HCT116 (cell line): Measurements from ENCODE around the gene ITGA7. TPM values are rescaled to one million over a fixed set of nuclear protein-coding genes. Genes with fewer than 3 reads are reported as not detected.

Experiments
- ATAC-seq: fragments of 200-7000 bp; cut with Tn5 transposase; 2 replicates; pipeline ENCODE4 v1.9.1; 2020; ENCODE audit warnings: mild to moderate bottlenecking, moderate library complexity
- BruUV-seq: library from RNA; stranded (reverse); fragments of 400-500 nt; replicated peaks from 2 replicates; lab custom pipeline; 2021; lab: Mats Ljungman, UMichigan
- CTCF ChIA-PET: fragments of 300-600 bp; sonication (Branson Sonifier 250); formaldehyde crosslinking; loops from one replicate; lab custom pipeline; 2021; ENCODE audit warnings: antibody characterized with exemption; lab: Charles Lee
- POLR2A ChIA-PET: fragments of 300-600, 350-600 bp; sonication (Branson Sonifier 250); formaldehyde crosslinking; loops from one replicate; lab custom pipeline; 2021; ENCODE audit warnings: antibody characterized with exemption; lab: Charles Lee
- RAD21 ChIA-PET, 2 experiments: fragments of 300-600 bp; sonication (Branson Sonifier 250); formaldehyde crosslinking; loops; one replicate each; lab custom pipeline; 2023; ENCODE audit warnings: low total read pairs in 2 of 2; ENCODE audit not compliant: uncharacterized antibody in 2 of 2, unreplicated experiment in 2 of 2, low non-redundant PET in 1 of 2; lab: Charles Lee
- DNase-seq: peaks from one replicate; pipeline ENCODE4 v3.0.0-alpha.2; 2010; ENCODE audit warnings: low read depth, low spot score
- H2AFZ ChIP-seq: fragments of 200-600 bp; shearing (Covaris generic), sonication (generic); 2 replicates; pipeline ENCODE4 v1.6.1; 2017; ENCODE audit warnings: low read depth, mixed run types, mixed read lengths, antibody characterized with exemption, low read length; ENCODE audit not compliant: poor library complexity, severe bottlenecking
- H3K27ac ChIP-seq: 2 replicates; pipeline ENCODE4 v1.5.1; 2012; ENCODE audit warnings: low read depth, low read length
- H3K27me3 ChIP-seq: fragments of 200-600 bp; sonication (generic); 2 replicates; pipeline ENCODE4 v1.6.1; 2016; ENCODE audit warnings: mixed run types, low read length, mixed read lengths; ENCODE audit not compliant: insufficient read depth
- H3K36me3 ChIP-seq, 2 experiments: fragments of 200-500 bp in 1 of 2; fragments of 200-600 bp in 1 of 2; sonication (Bioruptor generic) in 1 of 2; sonication (generic) in 1 of 2; 2 replicates each; pipeline versions ENCODE4 v1.5.1 to v1.6.1; 2014 to 2016; ENCODE audit warnings: low read length in 2 of 2, inconsistent platforms in 1 of 2, mixed read lengths in 1 of 2, mixed run types in 1 of 2; ENCODE audit not compliant: insufficient read depth in 2 of 2, control insufficient read depth in 1 of 2
- H3K4me1 ChIP-seq, 2 experiments: fragments of 200-600 bp in 1 of 2; sonication (generic) in 1 of 2; 2 replicates each; pipeline versions ENCODE4 v1.5.1 to v1.6.1; 2012 to 2017; ENCODE audit warnings: low read length in 2 of 2, inconsistent platforms in 1 of 2, mild to moderate bottlenecking in 1 of 2, mixed read lengths in 1 of 2, mixed run types in 1 of 2, moderate library complexity in 1 of 2; ENCODE audit not compliant: insufficient read depth in 2 of 2, control insufficient read depth in 1 of 2
- H3K4me2 ChIP-seq: fragments of 200-600 bp; sonication (generic); 2 replicates; pipeline ENCODE4 v1.6.1; 2017; ENCODE audit warnings: mixed run types, low read length, mixed read lengths
- H3K4me3 ChIP-seq, 2 experiments: fragments of 200-600 bp in 1 of 2; sonication (generic) in 1 of 2; replicated peaks in 1 of 2; 2 replicates each; pipeline ENCODE4 v1.5.1; 2011 to 2016; ENCODE audit warnings: low read length in 2 of 2, control low read depth in 1 of 2, low read depth in 1 of 2, mild to moderate bottlenecking in 1 of 2, mixed read lengths in 1 of 2, mixed run types in 1 of 2
- H3K79me2 ChIP-seq: fragments of 200-600 bp; sonication (generic); 2 replicates; pipeline ENCODE4 v1.6.1; 2017; ENCODE audit warnings: mild to moderate bottlenecking, mixed run types, low read length, moderate library complexity, mixed read lengths; ENCODE audit not compliant: insufficient read depth
- H3K9ac ChIP-seq: fragments of 200-600 bp; sonication (generic); 2 replicates; pipeline ENCODE4 v1.6.1; 2016; ENCODE audit warnings: low read length, mixed read lengths
- H3K9me2 ChIP-seq: fragments of 200-600 bp; sonication (generic), shearing (Covaris generic); 2 replicates; pipeline ENCODE4 v1.6.1; 2017; ENCODE audit warnings: mixed run types, mild to moderate bottlenecking, moderate library complexity; ENCODE audit not compliant: insufficient read depth
- H3K9me3 ChIP-seq, 2 experiments: fragments of 200-500 bp in 1 of 2; fragments of 200-600 bp in 1 of 2; sonication (Bioruptor generic) in 1 of 2; sonication (generic) in 1 of 2; 2 replicates each; pipeline ENCODE4 v1.6.1; 2014 to 2017; ENCODE audit warnings: low read length in 2 of 2, mixed read lengths in 2 of 2, inconsistent platforms in 1 of 2, low read depth in 1 of 2, mild to moderate bottlenecking in 1 of 2, mixed run types in 1 of 2, moderate library complexity in 1 of 2; ENCODE audit not compliant: control insufficient read depth in 1 of 2, insufficient read depth in 1 of 2
- H4K20me1 ChIP-seq: fragments of 200-600 bp; sonication (generic), shearing (Covaris generic); 2 replicates; pipeline ENCODE4 v1.6.1; 2017; ENCODE audit warnings: mixed run types, mild to moderate bottlenecking, moderate library complexity; ENCODE audit not compliant: insufficient read depth
- CBX3 ChIP-seq: IDR thresholded peaks from 2 replicates; pipeline ENCODE4 v1.6.1; 2012; ENCODE audit warnings: low read depth
- CEBPB ChIP-seq: IDR thresholded peaks from 2 replicates; pipeline ENCODE4 v1.6.1; 2012; ENCODE audit warnings: low read depth
- ELF1 ChIP-seq: IDR thresholded peaks from 2 replicates; pipeline ENCODE4 v1.6.1; 2012; ENCODE audit warnings: low read depth, borderline replicate concordance
- EZH2 ChIP-seq: fragments of 200-600 bp; sonication (generic); IDR thresholded peaks from 2 replicates; pipeline ENCODE4 v1.6.1; 2017; ENCODE audit warnings: antibody characterized with exemption, mixed run types
- FOSL1 ChIP-seq: IDR thresholded peaks from 2 replicates; pipeline ENCODE4 v1.6.1; 2012; ENCODE audit warnings: low read depth
- POLR2AphosphoS5 ChIP-seq: IDR thresholded peaks from 2 replicates; pipeline ENCODE4 v1.6.1; 2011; ENCODE audit warnings: mild to moderate bottlenecking, low read depth, low read length, moderate library complexity
- RAD21 ChIP-seq: IDR thresholded peaks from 2 replicates; pipeline ENCODE4 v1.6.1; 2012; ENCODE audit warnings: low read depth, mild to moderate bottlenecking
- SIN3A ChIP-seq: IDR thresholded peaks from 2 replicates; pipeline ENCODE4 v1.6.1; 2012; ENCODE audit warnings: low read depth
- SP1 ChIP-seq: IDR thresholded peaks from 2 replicates; pipeline ENCODE4 v1.6.1; 2012; ENCODE audit warnings: low read depth
- SRF ChIP-seq: IDR thresholded peaks from 2 replicates; pipeline ENCODE4 v1.6.1; 2012; ENCODE audit warnings: low read depth
- TCF7L2 ChIP-seq: IDR thresholded peaks from 2 replicates; pipeline ENCODE4 v1.7.0; 2011; ENCODE audit warnings: borderline replicate concordance, inconsistent platforms; ENCODE audit not compliant: insufficient read depth, insufficient read length; ENCODE audit errors: extremely low read depth
- YY1 ChIP-seq: IDR thresholded peaks from 2 replicates; pipeline ENCODE4 v1.6.1; 2011; ENCODE audit warnings: low read length, low read depth, moderate library complexity, mild to moderate bottlenecking; ENCODE audit not compliant: insufficient replicate concordance; ENCODE audit errors: extremely low read depth
- intact Hi-C: fragments of 100-400 bp; cut with micrococcal nuclease; formaldehyde crosslinking; loops from 2 replicates; pipeline ENCODE4 v1.10.0; 2022
- total RNA-seq: library from RNA; stranded (reverse); gene quantifications from one replicate; pipeline ENCODE4 v1.2.1, GENCODE V29; 2021; ENCODE audit not compliant: unreplicated experiment
- TF ChIP-seq, protein P1 (sequence below): IDR thresholded peaks from 2 replicates; pipeline ENCODE4 v1.6.1; 2012
- TF ChIP-seq, protein P2 (sequence below): IDR thresholded peaks from 2 replicates; pipeline ENCODE4 v1.6.1; 2012

Gene ITGA7
- total RNA-seq, 1 experiment from 2014 or later: 17.8 TPM

- peak overlapping the region; percentile 93 for H3K4me2 ChIP-seq
- DNase-seq (no peak), ATAC-seq (peak; percentile 36)
These were observed 25.5 kb downstream of the ITGA7 start for GRCh38 chr12:55682087-55682796.

DNA sequence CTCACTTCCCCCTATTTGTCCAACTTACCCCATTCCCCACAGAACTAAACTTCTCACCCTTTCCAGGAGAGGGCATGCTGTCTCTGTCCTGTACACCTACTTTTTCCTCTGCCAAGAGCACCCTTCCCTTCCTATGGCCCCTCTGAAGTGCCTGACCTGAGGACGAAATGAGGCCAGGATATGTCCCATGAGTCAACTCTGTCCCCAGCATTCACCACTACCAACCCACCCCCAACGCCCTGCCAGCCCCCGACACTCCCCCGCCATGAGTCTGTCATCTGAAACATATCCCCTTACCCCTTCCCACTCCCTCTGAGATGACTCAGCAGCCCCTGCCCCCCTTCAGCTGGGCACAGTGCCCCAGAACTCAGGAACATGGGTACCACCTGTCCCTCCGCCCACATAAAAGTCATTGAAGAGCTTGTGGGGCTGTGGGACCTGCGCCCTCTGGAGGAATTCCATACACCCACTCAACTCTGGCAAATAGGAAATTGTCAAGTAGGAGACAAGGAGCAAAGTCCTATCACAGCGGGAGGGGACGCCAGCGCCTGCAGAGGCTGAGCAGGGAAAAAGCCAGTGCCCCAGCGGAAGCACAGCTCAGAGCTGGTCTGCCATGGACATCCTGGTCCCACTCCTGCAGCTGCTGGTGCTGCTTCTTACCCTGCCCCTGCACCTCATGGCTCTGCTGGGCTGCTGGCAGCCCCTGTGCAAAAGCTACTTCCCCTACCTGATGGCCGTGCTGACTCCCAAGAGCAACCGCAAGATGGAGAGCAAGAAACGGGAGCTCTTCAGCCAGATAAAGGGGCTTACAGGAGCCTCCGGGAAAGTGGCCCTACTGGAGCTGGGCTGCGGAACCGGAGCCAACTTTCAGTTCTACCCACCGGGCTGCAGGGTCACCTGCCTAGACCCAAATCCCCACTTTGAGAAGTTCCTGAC, 26.3 kb downstream of the ITGA7 start:
- CTCF ChIA-PET: interaction anchor here (0.6 to 3.1 kb wide), 17 partner anchors 8 to 1443 kb away, joined by 3 to 21 read pairs (median 7); partner anchors contain the start of genes BLOC1S1, CD63, RAB5B and RDH5
- intact Hi-C loops: loop anchor here (1.0 kb wide), 4 partner anchors 35 to 56 kb away; partner anchors contain the start of gene BLOC1S1
- RAD21 ChIA-PET: interaction anchor here (0.8 to 1.3 kb wide), 6 partner anchors 35 to 57 kb away, joined by 3 to 10 read pairs (median 4); no protein-coding TSS in a partner anchor
- Histone ChIP-seq H4K20me1 (no peaks in the 10 kb centered on the region), H3K79me2 (0 out of 2 replicates have a peak, but pooled peaks cover 5% of the 10 kb centered on the region), H3K4me3 (peak overlapping the region; percentile 77 to 78), H3K36me3 (no peaks in the 10 kb centered on the region), H3K4me2 (peak overlapping the region; percentile 93), H3K27me3 (no peaks in the 10 kb centered on the region), H2AFZ (peak overlapping the region; percentile 90), H3K4me1 (peaks cover 9 to 27% of the 10 kb centered on the region in 2 experiments), H3K9me2 (no peaks in the 10 kb centered on the region), H3K27ac (peak overlapping the region; percentile 77), H3K9me3 (no peaks in the 10 kb centered on the region), H3K9ac (peak overlapping the region; percentile 72)
- ATAC-seq (peak; percentile 87), DNase-seq (peak; percentile 87)
- POLR2A ChIA-PET: interaction anchor here (0.6 to 1.4 kb wide), 6 partner anchors 12 to 622 kb away, joined by 3 to 5 read pairs (median 4); partner anchors contain the start of gene CD63
- BruUV-seq: TSS peak; percentile 56
- TF ChIP-seq ELF1: no peak
- peak; percentile 59 for TF ChIP-seq SP1
- TF ChIP-seq, protein P1, sequence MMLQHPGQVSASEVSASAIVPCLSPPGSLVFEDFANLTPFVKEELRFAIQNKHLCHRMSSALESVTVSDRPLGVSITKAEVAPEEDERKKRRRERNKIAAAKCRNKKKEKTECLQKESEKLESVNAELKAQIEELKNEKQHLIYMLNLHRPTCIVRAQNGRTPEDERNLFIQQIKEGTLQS: no peak
- TF ChIP-seq FOSL1: peak; percentile 32; the same call in 1 of the 2 replicates
- TF ChIP-seq SIN3A: peak; percentile 69
- TF ChIP-seq CEBPB: no peak
- 0 out of 2 replicates have a peak, but pooled peaks have one; percentile 78 for TF ChIP-seq CBX3
- TF ChIP-seq YY1: peak; percentile 41
- no peak for TF ChIP-seq EZH2
- peak; percentile 46 for TF ChIP-seq TCF7L2
- peak; percentile 73 for TF ChIP-seq POLR2AphosphoS5
- TF ChIP-seq RAD21: peak; percentile 62
- TF ChIP-seq SRF: no peak

More at GRCh38 chr12:55682087-55682796, 25.5 kb downstream of the ITGA7 start:
- no peaks in the 10 kb centered on the region for H3K9me2 ChIP-seq
- H3K27me3 ChIP-seq: no peaks in the 10 kb centered on the region
- peaks cover 9 to 27% of the 10 kb centered on the region in 2 experiments for H3K4me1 ChIP-seq
- TF ChIP-seq, protein P2, sequence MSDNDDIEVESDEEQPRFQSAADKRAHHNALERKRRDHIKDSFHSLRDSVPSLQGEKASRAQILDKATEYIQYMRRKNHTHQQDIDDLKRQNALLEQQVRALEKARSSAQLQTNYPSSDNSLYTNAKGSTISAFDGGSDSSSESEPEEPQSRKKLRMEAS: no peak
- TF ChIP-seq SP1: no peak
- peak overlapping the region; percentile 77 to 78 for H3K4me3 ChIP-seq
- no peaks in the 10 kb centered on the region for H3K36me3 ChIP-seq
- BruUV-seq: no TSS peak
- ChIA-PET RAD21 (interaction anchor here (1.0 to 1.3 kb wide), 4 partner anchors 36 to 56 kb away, joined by 3 to 10 read pairs (median 4); no protein-coding TSS in a partner anchor), CTCF (interaction anchor here (0.9 to 3.1 kb wide), 12 partner anchors 13 to 56 kb away, joined by 3 to 21 read pairs (median 7); partner anchors contain the start of genes BLOC1S1, CD63 and RDH5), POLR2A (interaction anchor here (0.6 to 1.4 kb wide), 5 partner anchors 13 to 314 kb away, joined by 3 to 5 read pairs (median 4); partner anchors contain the start of gene CD63)
- 0 out of 2 replicates have a peak, but pooled peaks cover 5% of the 10 kb centered on the region for H3K79me2 ChIP-seq
- intact Hi-C loops: no loop called here
- H2AFZ ChIP-seq: peak overlapping the region; percentile 75
- peak overlapping the region; percentile 72 for H3K9ac ChIP-seq
- H3K9me3 ChIP-seq: no peaks in the 10 kb centered on the region
- H3K27ac ChIP-seq: peak overlapping the region; percentile 77
- H4K20me1 ChIP-seq: no peaks in the 10 kb centered on the region
